TTC549 (cell line): Measurements from ENCODE around the gene RNF167.
A peak's percentile ranks its signal among the peaks of the same experiment; 100 is the strongest.

Experiments used
- FAIRE-seq: peaks from 2 replicates; lab custom pipeline; 2012; peaks lifted over from hg19 to GRCh38; lab: Jason Lieb, UNC

Gene RNF167

DNA sequence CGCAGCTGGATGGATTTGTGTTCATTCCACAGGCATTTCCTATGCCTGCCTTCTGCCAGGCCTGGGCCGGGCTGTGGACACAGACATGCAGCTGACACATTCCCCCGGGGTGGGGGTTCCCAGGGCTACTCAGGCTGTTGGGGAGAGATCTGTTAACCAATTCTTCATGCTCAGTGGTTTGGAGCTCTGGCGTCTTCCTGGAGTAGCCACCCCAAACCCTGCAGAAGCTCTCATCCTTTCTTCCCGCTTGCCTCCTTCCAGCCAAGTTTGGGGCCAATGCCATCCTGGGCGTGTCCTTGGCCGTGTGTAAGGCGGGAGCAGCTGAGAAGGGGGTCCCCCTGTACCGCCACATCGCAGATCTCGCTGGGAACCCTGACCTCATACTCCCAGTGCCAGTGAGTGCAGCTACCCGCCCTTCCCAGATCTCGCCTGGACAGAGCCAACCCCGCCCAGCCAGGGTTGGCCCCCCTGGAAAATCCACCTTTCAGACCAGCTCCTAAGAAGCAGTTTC lies 13.4 kb downstream of the RNF167 start:
- no peak for FAIRE-seq

DNA sequence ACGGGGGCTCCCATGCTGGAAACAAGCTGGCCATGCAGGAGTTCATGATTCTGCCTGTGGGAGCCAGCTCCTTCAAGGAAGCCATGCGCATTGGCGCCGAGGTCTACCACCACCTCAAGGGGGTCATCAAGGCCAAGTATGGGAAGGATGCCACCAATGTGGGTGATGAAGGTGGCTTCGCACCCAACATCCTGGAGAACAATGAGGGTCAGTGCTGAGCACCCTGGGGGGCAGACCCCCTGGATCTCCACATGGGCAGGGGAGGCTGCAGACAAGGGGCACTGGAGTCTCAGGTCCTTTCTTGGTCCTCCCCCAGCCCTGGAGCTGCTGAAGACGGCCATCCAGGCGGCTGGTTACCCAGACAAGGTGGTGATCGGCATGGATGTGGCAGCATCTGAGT lies 15.0 kb downstream of the RNF167 start:
- FAIRE-seq: no peak

DNA sequence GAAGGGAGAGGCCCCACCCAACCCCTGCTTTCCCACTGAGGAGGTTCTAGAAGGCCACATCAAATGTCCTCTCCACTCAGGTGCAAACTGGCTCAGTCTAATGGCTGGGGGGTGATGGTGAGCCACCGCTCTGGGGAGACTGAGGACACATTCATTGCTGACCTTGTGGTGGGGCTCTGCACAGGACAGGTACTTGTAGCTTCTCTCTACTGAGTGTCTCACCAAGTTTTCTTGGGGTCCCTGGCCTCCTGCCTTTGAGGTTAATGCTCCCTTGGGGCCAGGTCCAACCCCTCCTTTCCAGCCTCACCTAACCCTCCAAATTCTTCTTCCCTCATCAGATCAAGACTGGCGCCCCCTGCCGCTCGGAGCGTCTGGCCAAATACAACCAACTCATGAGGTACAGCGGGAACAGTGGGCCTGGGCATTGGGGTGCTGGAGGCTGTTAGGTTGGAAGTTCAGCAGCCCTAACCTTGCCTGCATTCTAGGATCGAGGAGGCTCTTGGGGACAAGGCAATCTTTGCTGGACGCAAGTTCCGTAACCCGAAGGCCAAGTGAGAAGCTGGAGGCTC lies 16.5 kb downstream of the RNF167 start:
- no peak for FAIRE-seq

DNA sequence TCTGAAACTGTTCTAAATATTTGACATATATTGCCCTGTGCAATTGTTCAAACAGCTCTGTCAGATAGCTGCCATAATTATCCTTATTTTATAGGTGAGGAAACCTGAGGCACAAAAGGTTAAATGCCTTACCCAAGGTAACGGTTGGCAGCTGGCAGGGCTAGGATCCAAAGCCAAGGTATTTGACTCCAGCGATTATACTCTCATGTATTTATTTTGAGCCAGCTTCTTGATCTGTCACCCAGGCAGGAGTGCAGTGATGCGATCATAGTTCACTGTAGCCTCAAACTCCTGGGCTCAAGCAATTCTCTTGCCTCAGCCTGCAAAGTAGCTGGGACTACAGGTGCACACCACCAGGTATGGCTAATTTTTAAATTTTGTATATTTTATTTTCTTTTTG lies 18.0 kb downstream of the RNF167 start:
- no peak for FAIRE-seq

DNA sequence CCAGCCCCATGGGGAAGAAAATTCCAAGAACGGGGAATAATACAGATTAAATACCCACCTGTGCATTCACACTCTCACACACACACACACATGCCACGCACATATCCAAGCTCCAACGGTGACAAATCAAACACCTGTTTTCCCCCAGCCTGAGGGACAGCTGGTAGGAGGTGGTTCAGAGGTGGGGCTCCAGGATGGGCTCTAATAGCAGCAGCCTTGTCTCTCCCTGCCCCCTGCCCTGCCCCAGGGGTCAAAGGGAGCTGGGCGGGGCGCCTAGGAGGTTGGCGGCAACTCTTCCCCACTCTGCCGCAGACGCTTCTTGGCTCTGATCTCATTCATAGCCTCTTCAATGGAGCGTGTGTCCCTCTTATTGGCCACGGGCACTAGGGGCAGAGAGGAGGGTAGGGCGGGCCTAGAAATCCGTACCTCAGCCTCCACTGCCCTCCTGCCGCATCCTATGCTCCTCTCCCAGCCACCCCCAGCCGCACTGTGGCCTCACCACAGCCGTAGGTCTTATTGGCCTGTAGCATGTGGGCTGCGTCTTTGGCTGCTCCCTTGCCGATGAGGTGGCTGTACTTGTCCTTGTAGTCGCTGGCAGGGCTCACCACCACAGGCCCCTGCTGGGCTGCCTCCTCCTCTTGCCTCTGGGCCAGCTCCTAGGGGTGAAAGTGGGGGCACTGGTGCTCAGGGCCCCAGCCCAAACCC lies 19.3 kb downstream of the RNF167 start:
- no peak for FAIRE-seq

DNA sequence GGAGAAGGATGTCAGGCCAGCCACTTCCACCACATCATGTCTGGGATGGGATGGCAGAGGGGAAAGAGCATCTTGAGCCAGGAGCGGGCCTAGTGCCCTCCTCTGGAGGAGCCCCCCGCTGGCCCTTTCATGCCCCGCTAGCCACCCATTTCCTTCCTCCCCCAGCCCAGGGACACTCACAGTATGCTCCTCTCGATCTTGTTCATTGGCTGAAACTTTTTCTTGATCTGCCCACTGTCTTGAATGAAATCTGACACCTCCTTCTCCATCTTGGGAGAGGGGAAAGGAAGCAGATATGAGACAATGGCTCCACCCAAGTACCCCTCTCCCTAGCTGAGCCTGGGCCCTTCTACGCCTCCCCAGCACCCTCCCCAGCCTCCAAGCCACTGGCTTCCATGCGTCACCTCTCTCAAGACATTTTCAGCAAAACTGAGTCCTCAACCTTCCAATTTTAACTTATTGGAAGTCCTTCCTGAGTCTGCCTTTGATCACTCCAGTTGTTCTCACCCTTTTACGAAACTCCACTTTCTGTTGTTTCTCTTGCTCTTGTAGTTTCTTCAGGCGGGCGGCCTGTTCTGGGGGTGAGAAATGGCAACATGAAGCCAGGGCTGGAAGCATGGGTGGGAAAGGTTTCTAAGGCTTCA lies 20.3 kb downstream of the RNF167 start:
- no peak for FAIRE-seq

DNA sequence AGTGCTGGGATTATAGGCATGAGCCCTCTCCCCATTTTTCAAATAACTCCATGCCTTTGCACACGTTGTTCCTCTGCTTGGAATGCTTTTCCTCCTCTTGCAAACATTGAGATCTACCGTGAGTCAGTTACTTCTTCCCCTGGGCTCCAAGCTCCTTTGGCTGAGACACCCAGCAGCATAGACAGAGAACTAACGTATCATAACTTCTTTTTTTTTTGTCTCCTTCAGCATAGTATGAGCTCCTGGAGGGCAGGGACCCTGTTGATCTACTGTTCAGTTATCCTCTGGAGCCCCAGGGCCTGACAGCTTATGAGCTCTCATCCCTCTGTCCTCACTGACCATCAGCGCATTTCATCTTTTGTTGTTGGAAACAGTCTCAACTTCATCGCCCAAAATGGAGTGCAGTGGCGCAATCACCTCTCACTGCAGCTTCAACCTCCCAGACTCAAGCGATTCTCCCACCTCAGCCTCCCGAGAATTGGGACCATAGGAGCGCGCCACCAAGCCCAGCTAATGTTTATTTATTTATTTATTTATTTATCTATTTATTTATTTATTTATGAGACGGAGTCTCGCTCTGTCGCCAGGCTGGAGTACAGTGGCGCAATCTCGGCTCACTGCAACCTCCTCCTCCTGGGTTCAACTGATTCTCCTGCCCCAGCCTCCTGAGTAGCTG lies 25.4 kb downstream of the RNF167 start:
- no peak for FAIRE-seq

DNA sequence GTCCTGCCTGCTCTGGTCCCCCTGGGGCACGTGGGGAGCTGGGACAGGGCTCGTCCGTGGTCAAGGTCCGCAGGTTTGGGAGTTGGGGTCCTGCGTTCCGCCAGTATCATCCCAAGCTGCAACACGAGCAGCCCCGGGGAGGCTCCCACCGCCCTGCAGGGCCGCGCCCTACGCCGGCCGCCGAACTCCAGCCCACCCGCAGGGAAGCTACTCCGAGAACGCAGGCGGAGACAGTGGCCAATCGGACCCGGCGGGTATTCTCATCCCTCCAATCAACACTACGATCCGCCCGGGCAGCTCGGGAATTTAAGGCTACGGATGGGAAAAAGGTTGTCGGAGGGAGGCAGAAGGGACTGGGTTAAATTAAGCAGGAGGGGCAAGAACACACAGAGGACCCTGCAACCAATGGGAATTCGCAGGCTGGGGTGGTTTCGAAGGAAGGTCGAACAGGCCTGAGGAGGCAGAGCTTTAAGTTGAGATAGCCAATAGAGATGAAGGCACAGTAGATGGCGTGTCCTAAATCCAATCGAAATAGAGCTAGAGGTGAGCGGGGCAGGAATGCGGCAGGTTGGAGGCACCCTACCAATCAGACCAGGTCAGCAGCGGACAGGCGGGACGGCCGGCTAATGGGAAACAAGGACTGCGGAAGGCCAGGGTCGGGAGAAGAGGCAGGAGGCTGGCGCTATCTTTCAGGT lies 26.9 kb downstream of the RNF167 start:
- peak; percentile 99 for FAIRE-seq

DNA sequence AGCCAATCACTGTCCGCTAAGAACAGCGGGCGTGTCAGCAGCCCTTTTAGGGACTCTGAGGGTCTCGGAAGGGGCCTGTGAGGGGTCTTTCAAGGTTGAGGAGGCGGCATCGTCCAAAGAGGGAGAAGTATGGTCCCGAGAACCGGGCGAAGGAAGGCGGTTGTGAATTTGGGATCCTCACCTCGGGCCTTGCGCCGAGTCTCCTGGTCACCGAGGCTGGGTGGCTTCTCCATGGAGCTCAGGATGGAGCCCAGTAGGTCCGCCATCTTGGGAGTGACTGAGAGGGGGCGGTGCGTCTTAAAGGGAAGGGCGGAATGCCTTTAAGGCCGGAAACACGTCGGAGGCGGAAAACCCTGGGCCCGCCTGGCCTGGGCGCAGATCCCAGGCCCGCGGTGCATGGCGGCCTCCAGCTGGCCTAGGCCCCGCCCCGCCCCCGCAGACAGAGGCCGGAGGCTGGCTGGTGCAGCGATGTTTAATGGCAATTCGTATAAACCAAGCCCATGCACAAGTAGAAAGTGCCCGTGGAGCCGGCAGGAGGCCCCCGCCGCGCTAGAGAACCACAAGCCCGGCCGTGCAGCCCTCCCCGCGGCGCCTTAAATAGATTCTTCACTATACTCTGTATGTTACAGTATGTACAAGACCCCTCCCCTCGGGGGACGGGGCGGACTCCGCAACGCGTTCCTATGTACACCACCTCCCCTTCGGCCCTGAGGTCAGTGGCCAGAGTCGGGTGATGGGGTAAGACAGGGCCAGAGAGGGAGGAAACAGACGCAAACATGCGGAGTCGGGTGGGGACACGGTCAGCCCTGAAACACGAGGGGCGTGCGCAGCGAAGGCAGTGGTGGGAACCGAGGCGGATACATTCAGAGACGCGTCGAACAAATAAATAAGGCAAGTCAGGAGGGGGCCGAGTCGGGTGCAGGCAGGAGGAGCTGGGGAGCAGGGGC lies 27.7 kb downstream of the RNF167 start, which contains the start of gene SPAG7:
TSS of gene SPAG7 (minus strand) at position 279 of the 947 bp plus-strand sequence. CDS start at position 266, 13 bp downstream.
- peak; percentile 63 for FAIRE-seq

DNA sequence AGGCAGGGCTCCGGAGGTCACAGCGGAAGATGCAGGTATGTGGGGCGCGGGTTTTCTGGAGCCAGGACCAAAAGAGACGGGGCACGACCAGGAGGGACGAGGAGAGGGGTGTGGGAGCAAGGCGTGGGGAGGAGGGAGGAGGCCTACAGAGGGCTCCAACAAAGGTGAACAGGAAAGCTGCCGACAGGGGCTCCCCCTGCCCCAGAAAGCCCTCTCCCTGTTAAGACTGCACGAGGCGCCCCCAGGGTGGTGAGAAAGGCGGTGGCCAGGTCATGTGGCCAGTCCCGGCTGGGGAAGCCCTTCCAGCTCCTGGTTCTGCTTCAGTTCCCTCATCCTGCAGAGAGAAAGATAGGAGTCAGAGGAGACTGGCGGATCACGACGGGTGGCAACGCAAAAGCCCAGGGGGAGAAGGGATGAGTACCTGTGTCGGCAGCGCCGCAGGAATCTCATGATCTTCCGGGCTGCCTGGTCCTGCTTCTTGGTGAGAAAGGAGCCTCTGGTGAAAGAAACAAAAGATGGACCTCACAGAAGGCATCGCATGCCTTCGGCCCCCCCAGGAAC lies 28.5 kb downstream of the RNF167 start:
- FAIRE-seq: no peak

DNA sequence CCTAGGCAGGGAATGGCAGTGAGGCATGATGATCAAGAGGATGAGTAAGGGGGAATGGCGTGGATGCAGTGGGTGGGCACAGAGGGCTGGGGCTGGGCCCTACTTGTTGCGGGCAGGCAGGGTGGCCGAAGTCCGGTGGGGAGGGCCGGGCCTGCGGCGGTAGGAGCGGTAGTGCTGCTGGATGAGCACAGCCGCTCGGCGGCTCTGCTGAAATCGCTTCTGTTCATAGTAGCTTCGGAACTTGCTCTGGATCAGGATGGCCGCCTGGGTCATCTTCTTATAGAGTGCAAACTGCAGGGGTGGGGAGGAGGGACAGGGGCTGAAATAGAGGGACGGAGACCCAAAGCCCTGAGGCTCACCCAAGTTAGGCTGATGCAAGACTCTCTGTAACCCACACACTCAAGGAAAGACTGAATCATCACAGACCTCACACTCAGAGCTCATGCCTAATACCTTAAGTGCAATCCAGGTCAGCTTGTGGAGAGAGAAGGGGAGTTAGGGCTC lies 29.0 kb downstream of the RNF167 start:
- FAIRE-seq: no peak

DNA sequence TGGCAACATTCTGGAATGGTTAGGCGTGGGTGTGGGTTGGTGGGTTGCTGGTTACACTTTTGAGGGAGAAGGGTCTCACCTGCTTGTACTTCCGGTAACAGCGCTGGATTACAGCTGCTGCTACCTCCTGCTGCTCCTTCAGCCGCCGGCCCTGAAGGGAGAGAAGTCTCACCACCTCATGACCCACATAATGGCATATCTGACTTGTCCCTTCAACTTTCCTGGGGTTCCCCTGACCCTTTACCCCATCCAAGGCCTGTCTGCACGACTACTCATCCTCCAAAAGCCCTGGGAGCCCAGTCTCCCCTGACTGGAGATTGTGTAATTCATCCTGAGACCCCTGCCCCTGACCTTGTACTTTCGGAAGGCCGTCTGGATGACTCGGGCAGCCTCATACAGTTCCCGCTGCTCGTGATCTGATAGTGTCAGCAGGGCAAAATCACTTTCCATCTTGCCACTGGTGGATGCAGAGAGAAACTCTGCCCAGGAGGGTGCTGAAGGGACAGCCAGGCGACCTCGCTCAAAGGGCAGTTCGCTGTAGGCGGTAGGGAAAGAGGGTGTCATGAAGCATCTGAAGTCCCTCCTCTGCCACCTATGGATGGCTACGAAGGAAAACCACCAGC lies 29.6 kb downstream of the RNF167 start:
- no peak for FAIRE-seq

DNA sequence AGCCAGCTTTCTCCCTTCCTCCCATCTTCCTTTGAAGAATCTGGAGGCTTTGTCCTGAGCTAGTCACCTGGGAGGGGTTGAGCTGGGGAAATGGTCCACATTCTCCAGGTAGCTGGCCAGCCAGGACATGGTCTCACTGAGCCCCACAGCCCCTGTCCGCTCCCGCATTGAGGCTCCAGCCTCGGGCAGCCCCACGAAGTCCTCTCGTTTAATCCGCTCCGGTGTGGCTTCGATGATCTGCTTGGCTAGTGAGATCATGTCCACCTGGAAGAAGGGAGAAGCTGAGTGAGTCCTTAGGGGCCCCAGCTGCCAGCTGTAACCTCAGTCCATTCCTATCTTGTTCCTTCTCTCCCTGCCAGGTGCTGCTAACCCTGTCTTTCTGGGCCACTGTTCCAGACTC lies 30.2 kb downstream of the RNF167 start:
- FAIRE-seq: no peak

DNA sequence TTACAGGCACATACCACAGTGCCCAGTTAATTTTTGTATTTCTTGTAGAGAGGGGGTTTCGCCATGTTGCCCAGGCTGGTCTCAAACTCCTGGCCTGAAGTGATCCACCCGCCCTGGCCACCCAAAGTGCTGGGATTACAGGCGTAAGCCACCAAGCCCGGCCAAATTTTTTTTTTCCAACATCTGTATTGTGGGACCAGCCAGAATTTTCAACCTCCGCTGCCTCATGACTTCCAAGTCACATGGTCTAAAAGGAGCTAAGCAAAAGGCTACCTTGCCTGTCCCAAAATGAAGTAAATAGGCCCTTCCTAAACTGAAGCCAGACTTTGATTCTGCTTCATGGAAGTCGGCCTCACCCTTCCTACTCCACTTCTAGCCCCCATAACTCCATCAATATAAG lies 31.8 kb downstream of the RNF167 start:
- no peak for FAIRE-seq

DNA sequence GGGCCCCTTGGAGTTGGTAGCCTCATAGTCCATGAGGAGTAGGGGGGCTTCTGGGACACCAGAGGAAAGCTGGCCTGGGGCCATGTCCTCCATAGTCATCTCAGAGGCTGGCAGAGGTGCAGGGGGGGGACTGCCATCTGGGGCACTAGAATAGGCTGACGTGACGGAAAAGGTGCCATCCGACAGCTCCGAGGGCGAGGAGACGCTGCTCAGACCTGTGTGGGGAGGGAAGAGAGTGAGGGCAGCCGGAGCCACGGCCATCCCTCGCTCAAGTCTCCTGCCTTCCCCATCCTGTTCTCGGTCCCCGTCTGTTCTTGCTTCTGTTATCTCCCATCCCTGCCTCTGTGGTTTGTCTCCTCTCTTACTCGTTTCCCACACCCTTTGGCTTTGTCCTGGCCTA lies 32.3 kb downstream of the RNF167 start:
- FAIRE-seq: no peak

DNA sequence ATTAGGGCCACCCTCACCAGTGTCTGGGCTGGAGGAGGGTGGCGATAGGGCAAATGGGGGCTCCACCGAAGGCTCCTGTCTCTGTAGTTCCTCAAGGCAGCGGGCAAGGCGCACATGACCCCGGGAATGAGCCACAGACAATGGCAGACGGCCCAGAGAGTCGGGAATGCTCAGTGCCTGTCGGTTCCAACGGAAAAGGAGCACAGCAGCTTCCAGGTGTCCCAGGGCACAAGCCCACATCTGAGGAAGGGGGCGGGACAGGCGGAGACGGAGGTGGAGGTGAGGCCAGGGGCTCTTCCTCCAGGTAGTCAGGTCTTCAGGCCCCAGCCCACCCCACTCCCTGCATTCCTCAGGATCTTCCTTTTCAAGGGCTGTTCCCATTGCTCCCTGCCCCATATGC lies 32.7 kb downstream of the RNF167 start:
- FAIRE-seq: no peak

DNA sequence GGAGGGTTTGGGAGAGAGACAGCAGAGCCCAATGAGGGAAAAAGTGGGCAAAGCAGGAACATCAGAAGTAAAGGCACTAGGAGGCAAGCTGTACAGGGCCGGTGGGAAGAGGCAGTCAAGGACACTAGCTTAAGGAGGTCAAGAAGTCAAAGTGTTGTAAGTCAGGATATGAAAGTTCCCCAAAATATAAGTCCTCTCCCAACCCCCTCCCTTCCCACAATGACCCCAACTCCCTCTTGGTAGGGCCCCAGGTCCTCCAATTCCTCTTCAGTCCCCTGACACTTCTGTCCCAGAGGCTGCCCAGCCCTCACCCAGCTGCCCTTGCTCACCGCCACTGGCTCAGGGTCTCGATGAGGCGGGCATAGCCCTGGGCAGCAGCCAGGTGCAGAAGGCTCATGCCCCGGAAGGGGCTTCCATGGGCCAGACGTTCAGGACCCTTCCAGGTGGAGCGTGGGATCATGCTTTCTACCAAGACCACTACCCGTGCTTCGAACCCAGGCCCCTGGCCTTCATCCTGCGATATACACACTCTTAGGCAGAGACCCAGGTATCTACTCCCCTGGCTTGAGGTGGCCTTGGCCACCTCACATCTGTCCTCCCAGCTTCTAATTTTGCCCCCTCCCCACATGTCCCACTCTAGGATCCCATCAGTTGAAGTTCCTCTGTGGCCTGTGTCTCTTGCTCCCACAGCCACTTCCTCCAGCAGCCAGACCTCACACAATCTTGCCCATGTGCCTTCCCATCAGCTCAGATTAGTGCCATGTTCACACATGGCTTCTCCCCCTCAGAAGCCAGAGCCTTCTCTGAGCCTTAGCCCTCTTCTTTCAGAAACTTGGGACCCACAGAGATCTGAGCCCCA lies 33.4 kb downstream of the RNF167 start:
- FAIRE-seq: no peak

DNA sequence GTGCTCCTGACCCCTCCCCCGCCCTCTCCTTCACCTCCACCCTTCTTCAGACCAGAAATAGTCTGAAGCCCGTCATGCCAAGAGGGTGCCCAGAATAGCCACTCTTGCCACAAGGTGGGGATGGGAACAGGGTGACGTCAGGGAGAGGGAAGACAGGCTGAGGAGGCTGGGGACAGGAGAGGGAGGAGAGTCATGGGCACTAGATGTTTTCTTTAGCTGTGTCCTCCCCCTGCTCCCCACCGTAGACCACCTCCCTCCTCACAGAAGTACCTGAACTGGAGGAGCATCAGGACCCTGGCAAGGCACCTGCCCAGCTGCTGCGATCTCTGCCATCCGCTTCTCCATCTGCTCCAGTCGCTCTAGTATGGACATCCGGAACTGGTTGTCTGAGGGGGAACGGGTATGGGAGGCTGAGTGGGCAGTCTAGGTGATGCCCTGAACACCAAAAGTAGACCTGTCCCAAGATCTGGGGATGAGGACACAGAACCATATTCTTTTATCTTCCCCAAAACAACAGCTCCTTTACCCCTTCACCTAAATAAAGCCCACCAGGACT lies 34.1 kb downstream of the RNF167 start:
- FAIRE-seq: no peak

DNA sequence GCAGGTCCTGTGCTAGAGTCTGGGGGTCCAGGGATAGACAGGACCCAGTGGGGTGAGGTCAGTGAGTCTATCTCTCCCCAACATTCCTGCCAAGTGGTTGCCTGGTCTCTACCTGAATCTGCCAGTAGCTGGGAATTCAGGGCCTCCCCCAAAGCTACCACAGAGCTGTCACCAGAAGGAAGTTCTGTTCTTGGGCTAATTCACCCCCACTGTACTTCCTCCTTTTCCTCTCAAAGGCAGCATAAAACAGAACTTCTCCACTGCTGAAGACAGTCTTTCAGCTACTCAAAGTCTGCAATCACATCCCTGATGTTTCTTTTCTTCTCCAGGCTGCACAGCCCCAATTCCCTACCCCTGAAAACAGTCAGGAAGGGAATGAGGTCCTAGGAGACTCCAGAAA lies 38.7 kb downstream of the RNF167 start:
- FAIRE-seq: no peak
